Liver (tissue), 3 donors: ENCODE measurements around the gene ERBB4.

Experiments used
- HNF4A ChIP-seq, 2 donors: conservative IDR thresholded peaks; 2 replicates each; pipeline ENCODE4 v1.6.1; 2016; ENCODE audit warnings: antibody characterized with exemption in 2 of 2, mild to moderate bottlenecking in 2 of 2
- JUND ChIP-seq, 2 donors: IDR thresholded peaks; 2 replicates each; pipeline ENCODE4 v1.6.1; 2016; ENCODE audit warnings: antibody characterized with exemption in 2 of 2
- NR2F2 ChIP-seq: IDR thresholded peaks from 2 replicates; pipeline ENCODE4 v1.6.1; 2016; ENCODE audit warnings: antibody characterized with exemption
- SP1 ChIP-seq: IDR thresholded peaks from 2 replicates; pipeline ENCODE4 v1.6.1; 2018; ENCODE audit warnings: antibody characterized with exemption, mild to moderate bottlenecking
- TAF1 ChIP-seq: conservative IDR thresholded peaks from 2 replicates; pipeline ENCODE4 v1.6.1; 2016; ENCODE audit warnings: antibody characterized with exemption, mild to moderate bottlenecking
- YY1 ChIP-seq: IDR thresholded peaks from 2 replicates; pipeline ENCODE4 v1.6.1; 2016; ENCODE audit warnings: antibody characterized with exemption, mild to moderate bottlenecking
- TF ChIP-seq, protein P1 (sequence below): IDR thresholded peaks from 2 replicates; pipeline ENCODE4 v1.6.1; 2016; ENCODE audit warnings: antibody characterized with exemption
- TF ChIP-seq, protein P2 (sequence below): fragments of 150-350 bp; IDR thresholded peaks from 2 replicates; pipeline ENCODE4 v1.5.1; 2017; ENCODE audit warnings: improper control_type of control experiment, low read depth, low read length; ENCODE audit not compliant: missing input control
- TF ChIP-seq, protein P3 (sequence below): IDR thresholded peaks from 2 replicates; pipeline ENCODE4 v1.6.1; 2016; ENCODE audit warnings: antibody characterized with exemption, mild to moderate bottlenecking
- TF ChIP-seq, protein P4 (sequence below): IDR thresholded peaks from 2 replicates; pipeline ENCODE4 v1.6.1; 2016; ENCODE audit warnings: antibody characterized with exemption
- donor health status: healthy.
- donor health status: healthy.

DNA sequence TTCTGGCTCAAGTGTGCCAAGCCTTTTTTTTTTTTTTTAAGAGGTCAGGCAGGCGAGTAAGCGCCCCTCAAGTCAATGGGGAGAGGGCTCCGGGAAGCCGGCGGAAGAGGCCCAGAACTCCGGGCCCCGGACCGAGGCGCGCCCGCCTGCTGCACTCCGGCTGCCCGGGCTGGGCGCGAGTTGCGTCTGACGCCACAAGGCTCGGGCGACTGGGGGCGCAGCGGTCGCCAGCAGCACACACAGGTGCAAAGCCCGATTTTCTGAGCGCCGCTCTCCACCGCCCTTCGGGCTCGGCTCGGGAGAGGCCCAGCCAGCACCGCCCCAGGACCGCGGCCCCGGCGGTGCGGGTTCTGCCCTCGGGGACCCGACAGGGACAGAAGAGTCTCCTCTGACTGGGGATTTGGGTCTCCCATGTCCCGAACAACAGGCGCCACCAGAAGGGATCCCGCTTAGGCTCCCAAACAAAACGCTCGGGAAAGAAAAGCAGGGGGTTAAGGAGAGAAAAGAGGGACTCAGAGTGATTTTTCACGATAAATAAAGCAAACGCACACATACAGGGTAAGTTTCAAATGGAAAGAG, 787 bp downstream of the ERBB4 start:
- TF ChIP-seq, protein P1, sequence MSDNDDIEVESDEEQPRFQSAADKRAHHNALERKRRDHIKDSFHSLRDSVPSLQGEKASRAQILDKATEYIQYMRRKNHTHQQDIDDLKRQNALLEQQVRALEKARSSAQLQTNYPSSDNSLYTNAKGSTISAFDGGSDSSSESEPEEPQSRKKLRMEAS, result no peak
- TF ChIP-seq, protein P2, sequence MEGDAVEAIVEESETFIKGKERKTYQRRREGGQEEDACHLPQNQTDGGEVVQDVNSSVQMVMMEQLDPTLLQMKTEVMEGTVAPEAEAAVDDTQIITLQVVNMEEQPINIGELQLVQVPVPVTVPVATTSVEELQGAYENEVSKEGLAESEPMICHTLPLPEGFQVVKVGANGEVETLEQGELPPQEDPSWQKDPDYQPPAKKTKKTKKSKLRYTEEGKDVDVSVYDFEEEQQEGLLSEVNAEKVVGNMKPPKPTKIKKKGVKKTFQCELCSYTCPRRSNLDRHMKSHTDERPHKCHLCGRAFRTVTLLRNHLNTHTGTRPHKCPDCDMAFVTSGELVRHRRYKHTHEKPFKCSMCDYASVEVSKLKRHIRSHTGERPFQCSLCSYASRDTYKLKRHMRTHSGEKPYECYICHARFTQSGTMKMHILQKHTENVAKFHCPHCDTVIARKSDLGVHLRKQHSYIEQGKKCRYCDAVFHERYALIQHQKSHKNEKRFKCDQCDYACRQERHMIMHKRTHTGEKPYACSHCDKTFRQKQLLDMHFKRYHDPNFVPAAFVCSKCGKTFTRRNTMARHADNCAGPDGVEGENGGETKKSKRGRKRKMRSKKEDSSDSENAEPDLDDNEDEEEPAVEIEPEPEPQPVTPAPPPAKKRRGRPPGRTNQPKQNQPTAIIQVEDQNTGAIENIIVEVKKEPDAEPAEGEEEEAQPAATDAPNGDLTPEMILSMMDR, result no peak
- TF ChIP-seq JUND (IDR thresholded peaks at IDR 0.05) (no peak), TAF1 (no peak), NR2F2 (no peak), SP1 (no peak), YY1 (no peak), HNF4A (conservative IDR thresholded peaks at IDR 0.05) (no peak)
- TF ChIP-seq, protein P3, sequence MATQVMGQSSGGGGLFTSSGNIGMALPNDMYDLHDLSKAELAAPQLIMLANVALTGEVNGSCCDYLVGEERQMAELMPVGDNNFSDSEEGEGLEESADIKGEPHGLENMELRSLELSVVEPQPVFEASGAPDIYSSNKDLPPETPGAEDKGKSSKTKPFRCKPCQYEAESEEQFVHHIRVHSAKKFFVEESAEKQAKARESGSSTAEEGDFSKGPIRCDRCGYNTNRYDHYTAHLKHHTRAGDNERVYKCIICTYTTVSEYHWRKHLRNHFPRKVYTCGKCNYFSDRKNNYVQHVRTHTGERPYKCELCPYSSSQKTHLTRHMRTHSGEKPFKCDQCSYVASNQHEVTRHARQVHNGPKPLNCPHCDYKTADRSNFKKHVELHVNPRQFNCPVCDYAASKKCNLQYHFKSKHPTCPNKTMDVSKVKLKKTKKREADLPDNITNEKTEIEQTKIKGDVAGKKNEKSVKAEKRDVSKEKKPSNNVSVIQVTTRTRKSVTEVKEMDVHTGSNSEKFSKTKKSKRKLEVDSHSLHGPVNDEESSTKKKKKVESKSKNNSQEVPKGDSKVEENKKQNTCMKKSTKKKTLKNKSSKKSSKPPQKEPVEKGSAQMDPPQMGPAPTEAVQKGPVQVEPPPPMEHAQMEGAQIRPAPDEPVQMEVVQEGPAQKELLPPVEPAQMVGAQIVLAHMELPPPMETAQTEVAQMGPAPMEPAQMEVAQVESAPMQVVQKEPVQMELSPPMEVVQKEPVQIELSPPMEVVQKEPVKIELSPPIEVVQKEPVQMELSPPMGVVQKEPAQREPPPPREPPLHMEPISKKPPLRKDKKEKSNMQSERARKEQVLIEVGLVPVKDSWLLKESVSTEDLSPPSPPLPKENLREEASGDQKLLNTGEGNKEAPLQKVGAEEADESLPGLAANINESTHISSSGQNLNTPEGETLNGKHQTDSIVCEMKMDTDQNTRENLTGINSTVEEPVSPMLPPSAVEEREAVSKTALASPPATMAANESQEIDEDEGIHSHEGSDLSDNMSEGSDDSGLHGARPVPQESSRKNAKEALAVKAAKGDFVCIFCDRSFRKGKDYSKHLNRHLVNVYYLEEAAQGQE, result no peak
- TF ChIP-seq, protein P4, sequence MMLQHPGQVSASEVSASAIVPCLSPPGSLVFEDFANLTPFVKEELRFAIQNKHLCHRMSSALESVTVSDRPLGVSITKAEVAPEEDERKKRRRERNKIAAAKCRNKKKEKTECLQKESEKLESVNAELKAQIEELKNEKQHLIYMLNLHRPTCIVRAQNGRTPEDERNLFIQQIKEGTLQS, result no peak
